ENCODE results near the gene ADGRV1. TPM values are rescaled to one million over a fixed set of nuclear protein-coding genes. Genes with fewer than 3 reads are reported as not detected.

ADGRV1 gene
- total RNA-seq, 1 experiment from 2014 or later, result 0.18 TPM

DNA sequence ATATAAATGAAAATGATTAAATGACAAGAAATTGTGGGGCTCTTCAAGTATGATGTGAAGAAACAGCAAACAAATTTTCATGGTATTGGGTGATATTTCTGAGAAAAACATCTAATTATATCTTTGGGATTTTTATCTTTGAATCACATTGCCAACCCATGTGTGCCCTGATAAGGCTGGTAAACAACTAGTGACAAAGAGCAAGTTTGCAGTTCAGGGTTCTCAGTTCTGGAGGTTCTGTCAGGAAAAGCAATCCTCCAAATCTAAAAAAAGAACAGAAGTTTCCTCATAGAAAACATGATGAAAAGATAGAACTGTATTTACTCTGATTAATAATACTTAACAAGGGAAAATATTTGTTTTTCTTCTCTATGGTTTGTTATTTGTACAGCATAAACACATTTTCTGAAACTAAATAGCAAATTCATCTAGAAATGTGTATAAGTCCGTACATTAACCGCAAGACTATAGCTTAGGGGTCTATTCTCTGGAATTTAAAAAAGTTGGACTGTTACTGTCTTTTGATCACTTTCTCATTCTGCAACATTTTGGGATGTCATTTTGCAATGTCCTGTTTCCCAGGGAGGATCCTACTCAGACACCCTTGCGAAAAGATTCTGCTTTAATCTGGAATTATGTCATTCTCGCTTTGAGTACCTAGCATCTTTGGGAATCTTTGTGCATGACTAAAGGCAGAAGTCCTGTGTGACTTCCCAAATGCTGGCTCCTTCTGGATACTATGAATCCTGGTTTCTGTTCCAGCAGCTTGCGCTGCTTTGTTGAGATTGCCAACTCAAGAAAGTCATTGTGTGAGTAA is 308.5 kb downstream of the ADGRV1 start:
- no peak for DNase-seq (ENCODE audit: low spot score)

GRCh38 chr5:90868799-90869198 is 310.2 kb downstream of the ADGRV1 start:
- DNase-seq (ENCODE audit: low spot score), result no peak

GRCh38 chr5:90871391-90871991 is 312.9 kb downstream of the ADGRV1 start:
- no peak for DNase-seq (ENCODE audit: low spot score)

- no peak for DNase-seq (ENCODE audit: low spot score)
Measured at GRCh38 chr5:90873033-90873517, 314.5 kb downstream of the ADGRV1 start.

- DNase-seq (ENCODE audit: low spot score), result no peak
Measured at GRCh38 chr5:90874066-90874465, 315.5 kb downstream of the ADGRV1 start.

DNA sequence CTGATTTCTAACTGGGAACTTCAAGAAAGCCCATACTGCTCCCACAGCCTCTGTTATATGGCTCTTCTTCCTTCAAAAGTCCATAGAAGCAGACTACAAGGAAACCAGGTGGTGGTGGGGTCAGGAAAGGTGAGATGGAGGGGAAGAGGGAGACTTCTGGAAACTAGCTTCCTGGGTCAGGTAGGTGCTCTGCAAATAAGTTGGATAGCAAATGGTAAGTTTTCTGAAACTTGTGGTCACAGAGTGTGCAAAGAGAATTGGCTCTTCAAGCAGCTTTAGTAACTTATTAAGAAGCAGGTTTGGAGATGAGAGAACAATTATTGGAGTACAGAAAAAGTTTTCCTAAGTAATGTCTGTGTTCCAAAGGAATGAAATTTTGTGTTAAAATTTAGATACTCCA is 316.9 kb downstream of the ADGRV1 start:
- no peak for DNase-seq (ENCODE audit: low spot score)

- no peak for DNase-seq (ENCODE audit: low spot score)
Measured at GRCh38 chr5:90876366-90876765, 317.8 kb downstream of the ADGRV1 start.

DNA sequence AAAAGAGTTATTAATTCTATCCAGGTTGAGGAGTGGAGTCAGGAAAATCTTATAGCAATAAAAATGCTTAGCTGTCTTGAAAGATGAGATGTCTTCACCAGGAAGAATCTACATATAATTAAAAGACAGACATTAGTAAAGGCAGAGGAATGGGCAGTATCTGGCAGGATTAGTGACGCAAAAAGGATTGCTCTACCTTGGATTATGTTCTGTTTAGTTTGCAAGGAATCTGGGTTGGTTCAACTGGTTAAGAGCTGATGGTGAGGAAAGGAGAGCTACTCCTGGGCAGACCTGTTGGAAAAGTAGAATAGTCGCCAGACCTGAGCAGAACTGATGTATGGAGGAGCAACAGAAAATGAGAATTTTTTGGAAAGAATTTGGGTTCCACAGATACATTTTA is 318.5 kb downstream of the ADGRV1 start:
- DNase-seq (ENCODE audit: low spot score), result no peak

GRCh38 chr5:90878081-90878480 is 319.5 kb downstream of the ADGRV1 start:
- no peak for DNase-seq (ENCODE audit: low spot score)

DNA sequence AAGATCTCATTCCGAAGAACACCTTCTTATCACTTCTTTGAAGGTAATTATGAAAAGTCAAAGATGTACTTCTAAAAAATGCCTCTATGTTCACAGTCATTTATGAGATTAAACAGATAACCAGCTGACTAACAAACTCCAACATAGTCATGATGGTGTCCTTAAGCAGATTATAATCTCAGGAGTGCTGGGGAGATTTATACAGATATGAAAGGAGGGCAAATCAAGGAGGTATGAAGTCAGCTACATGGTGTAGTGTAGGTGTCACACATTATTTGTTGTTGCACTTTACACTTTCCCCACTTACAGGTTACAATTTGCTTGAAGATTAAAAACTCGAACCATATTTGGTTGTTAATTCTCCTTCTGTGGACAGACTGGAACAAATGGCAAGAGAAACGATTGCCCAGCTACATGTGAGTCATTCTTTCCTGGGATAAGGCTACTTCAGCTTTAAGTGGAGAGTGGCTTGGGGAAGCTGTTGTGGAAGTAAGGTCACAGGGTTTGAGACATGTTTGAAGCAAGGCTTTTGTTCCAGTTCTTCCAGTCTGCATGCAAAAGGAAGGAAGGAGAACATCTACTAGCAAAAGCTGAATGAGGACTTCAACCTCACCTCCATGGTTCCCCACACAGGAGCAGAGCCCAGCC is 320.1 kb downstream of the ADGRV1 start:
- no peak for DNase-seq (ENCODE audit: low spot score)

DNA sequence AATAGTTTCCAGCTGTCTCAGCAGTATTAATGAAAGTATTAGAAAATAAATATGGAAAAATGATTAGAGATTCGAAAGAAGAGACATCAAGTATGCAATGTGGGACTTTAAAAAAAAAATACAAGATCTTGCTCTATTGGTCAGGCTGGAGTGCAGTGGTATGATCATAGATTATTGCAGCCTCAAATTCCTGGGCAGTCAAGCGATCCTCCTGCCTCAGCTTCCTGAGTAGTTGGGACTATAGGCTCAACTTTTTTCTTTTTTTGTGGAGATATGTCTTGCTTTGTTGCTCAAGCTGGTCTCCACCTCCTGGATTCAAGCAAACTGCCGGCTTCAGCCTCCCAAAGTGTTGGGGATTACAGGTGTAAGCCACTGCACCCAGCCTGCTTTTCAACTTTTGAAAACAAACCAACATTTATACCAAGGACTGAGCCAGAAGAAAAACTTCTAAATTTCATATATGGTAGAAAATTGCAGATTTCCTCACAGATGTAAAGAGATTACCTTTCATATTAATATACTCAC is 323.1 kb downstream of the ADGRV1 start:
- no peak for DNase-seq (ENCODE audit: low spot score)

- DNase-seq (ENCODE audit: low spot score), result no peak
Measured at GRCh38 chr5:90882448-90882847, 323.9 kb downstream of the ADGRV1 start.

GRCh38 chr5:90885180-90885868 is 326.7 kb downstream of the ADGRV1 start:
- no peak for DNase-seq (ENCODE audit: low spot score)

GRCh38 chr5:90886381-90886780 is 327.8 kb downstream of the ADGRV1 start:
- no peak for DNase-seq (ENCODE audit: low spot score)

GRCh38 chr5:90888511-90889324 is 330.1 kb downstream of the ADGRV1 start:
- no peak for DNase-seq (ENCODE audit: low spot score)

DNA sequence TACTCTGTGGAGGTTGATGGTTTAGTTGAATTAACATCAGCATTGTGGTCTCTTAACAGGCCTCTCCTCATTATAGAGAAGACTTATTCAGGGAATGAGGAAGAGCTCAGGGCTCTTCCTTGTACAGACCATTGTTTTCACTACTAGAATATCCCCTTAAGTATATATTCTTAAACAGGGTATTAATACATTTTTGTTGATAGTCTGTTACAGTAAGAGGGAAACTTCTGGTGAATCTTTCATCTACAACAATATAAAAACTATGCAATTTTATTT is 330.7 kb downstream of the ADGRV1 start:
- no peak for DNase-seq (ENCODE audit: low spot score)

DNA sequence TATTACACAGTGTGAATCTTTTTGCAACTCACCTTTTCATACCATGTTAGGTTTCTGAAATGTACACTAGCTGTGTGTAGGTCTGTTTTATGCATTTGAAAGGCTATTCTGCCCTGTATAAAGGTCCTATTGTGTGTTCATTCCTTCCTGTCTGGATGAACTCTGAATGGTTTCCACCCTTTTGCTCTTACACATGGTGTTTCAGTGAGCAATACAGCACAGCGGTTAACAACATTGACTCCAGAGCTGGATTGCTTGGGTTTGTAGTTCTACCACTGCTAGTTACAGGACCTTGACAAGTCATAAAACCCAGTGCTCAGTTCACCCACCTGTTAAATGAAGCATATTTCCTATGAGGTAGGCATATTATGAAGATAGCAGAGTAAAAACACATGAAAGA is 331.6 kb downstream of the ADGRV1 start:
- DNase-seq (ENCODE audit: low spot score), result no peak

DNA sequence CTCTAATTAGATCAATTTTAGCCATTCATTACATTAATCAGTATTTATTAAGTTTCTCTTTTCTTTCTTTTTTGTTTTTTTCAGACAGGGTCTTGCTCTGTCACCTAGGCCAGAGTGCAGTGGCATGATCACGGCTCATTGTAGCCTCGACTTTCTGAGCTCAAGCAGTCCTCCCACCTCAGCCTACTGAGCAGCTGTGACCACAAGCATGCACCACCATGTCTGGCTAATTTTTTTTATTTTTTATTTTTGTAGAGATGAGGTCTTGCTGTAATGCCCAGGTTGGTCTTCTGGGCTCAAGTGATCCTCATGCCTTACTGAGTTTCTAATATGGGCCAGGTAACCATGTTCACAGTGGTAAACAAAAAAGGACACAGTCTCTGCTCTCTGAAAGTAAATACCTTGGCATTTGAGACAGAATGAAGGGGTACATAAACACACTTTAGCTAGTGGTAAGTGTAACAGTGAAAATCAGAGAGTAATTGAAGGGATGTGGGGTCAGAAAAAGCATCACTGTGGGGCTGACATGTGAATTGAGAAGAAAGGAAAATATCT is 336.3 kb downstream of the ADGRV1 start:
- DNase-seq (ENCODE audit: low spot score), result no peak

DNA sequence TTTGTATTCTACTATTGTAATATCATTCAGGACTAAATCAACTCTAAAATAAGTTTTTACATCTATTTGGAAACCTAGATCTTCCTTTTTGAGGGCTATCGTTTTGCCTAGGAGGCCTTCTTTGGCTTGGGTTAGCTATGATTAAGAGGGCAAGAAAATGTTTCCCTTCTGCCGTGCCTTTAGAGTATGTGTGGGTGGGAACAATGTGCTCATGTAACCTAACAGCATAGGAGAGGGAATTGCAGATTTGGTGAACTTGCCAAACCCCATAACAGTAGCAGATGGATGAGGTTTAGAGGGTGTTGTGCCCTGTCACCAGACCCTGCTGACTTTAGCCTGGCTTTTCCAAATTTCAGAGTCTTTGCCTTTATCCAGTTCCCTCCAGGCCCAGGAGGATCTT is 339.0 kb downstream of the ADGRV1 start:
- DNase-seq (ENCODE audit: low spot score), result no peak

- no peak for DNase-seq (ENCODE audit: low spot score)
Measured at GRCh38 chr5:90898326-90899013, 339.9 kb downstream of the ADGRV1 start.
